GM12872 (cell line): Measurements from ENCODE around the gene GALK1.

Experiments used
- TF ChIP-seq, protein P1 (sequence below): IDR thresholded peaks from 3 replicates; pipeline ENCODE4 v1.5.1; 2011; ENCODE audit warnings: low read depth, mild to moderate bottlenecking, low read length, moderate library complexity; ENCODE audit not compliant: insufficient read depth

The GALK1 gene

GRCh38 chr17:75765981-75766380, 989 bp upstream of the GALK1 start:
- TF ChIP-seq, protein P1, sequence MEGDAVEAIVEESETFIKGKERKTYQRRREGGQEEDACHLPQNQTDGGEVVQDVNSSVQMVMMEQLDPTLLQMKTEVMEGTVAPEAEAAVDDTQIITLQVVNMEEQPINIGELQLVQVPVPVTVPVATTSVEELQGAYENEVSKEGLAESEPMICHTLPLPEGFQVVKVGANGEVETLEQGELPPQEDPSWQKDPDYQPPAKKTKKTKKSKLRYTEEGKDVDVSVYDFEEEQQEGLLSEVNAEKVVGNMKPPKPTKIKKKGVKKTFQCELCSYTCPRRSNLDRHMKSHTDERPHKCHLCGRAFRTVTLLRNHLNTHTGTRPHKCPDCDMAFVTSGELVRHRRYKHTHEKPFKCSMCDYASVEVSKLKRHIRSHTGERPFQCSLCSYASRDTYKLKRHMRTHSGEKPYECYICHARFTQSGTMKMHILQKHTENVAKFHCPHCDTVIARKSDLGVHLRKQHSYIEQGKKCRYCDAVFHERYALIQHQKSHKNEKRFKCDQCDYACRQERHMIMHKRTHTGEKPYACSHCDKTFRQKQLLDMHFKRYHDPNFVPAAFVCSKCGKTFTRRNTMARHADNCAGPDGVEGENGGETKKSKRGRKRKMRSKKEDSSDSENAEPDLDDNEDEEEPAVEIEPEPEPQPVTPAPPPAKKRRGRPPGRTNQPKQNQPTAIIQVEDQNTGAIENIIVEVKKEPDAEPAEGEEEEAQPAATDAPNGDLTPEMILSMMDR: no peak

GRCh38 chr17:75764417-75764710, 628 bp downstream of the GALK1 start:
- TF ChIP-seq, protein P1: no peak; the same call in 1 of the 3 replicates

- TF ChIP-seq, protein P1: no peak
These were observed 1.2 kb downstream of the GALK1 start for GRCh38 chr17:75763613-75764416.

DNA sequence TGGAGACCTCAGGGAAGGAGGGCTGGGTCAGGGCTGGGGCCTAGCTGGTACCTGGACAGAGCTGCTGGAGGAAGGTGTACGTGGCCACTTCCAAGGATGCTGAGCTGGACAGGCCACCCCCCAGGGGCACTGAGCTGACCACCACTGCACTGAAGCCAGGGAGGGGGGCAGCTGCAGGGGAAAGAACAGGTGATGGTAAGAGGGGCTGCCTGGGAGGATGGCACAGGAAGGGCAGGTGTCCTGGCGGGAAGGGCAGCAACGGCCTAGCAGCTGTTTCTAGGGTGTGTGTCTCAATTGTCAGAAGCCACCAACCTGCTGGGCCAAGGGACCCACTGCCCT, 1.8 kb downstream of the GALK1 start:
- TF ChIP-seq, protein P1: no peak

GRCh38 chr17:75762513-75763268, 2.3 kb downstream of the GALK1 start:
- TF ChIP-seq, protein P1: no peak

DNA sequence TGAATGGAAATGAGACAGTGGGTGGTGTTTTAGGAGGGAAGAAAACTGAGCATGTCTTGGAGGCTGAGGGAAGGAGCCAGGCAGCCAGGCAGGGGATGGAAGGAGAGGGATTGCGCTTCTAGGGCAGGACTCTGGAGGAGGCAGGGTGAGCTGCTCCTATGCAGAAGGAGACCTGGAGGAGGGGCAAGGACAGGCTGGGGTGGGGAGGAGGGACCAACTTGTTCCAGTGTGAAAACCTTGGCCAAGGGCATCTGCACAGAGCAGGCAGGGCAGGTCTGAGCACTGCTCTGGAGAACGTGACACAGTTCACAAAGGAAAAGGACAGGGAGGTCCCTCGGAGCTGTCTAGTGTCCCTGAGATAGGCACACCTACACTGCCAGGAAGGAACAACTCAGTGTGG, 5.5 kb downstream of the GALK1 start:
- TF ChIP-seq, protein P1: no peak

GRCh38 chr17:75758131-75758905, 6.7 kb downstream of the GALK1 start:
- TF ChIP-seq, protein P1: peak; percentile 22; the same call in 1 of the 3 replicates
